Dorsolateral prefrontal cortex (tissue), 118 donors: ENCODE data around the gene COL15A1. TPM values are rescaled to one million over a fixed set of nuclear protein-coding genes. Genes with fewer than 3 reads are reported as not detected.

Experiments used
- total RNA-seq, 120 experiments: library from RNA; stranded (reverse); gene quantifications; one replicate each; pipeline versions ENCODE4 v1.2.3 to v1.2.4, GENCODE V29; 2022

COL15A1 gene
- total RNA-seq, 120 experiments from 2014 or later: 0.33 to 5.0 (median 1.3) TPM

Other genes starting within 250 kb of the COL15A1 start
- 100 to 1,000 TPM in 111 of 120 experiments, 10 to 100 TPM in 9; 42.8 to 228 (median 154) TPM for gene GABBR2, start 235.0 kb upstream of the COL15A1 start, total RNA-seq
- 10 to 100 TPM; 21.8 to 47.3 (median 33.7) TPM for gene ANKS6, start 147.4 kb upstream of the COL15A1 start, total RNA-seq
- 1 to 10 TPM; 1.6 to 9.7 (median 3.9) TPM for gene GALNT12, start 136.2 kb upstream of the COL15A1 start, total RNA-seq
- 10 to 100 TPM in 119 of 120 experiments, 1 to 10 TPM in 1; 9.7 to 58.1 (median 21.3) TPM for gene TGFBR1, start 161.2 kb downstream of the COL15A1 start, total RNA-seq